Subcutaneous adipose tissue (tissue), 4 donors: ENCODE results near the gene CYP19A1. TPM values are rescaled to one million over a fixed set of nuclear protein-coding genes. Genes with fewer than 3 reads are reported as not detected.

Experiments
- CTCF ChIP-seq: fragments of 450-650 bp; IDR thresholded peaks from one replicate; pipeline ENCODE4 v1.5.1; 2016; ENCODE audit warnings: low read depth, mild to moderate bottlenecking, control low read depth, antibody characterized with exemption, moderate library complexity
- total RNA-seq, 4 donors: library from RNA; depleted of rRNA; stranded (reverse); fragments of >200 nt; gene quantifications; one replicate each; pipeline ENCODE4 v1.1.0, GENCODE V29; 2016

The CYP19A1 gene
- total RNA-seq, 4 donors from 2014 or later: 0.75 to 16.7 (median 8.3) TPM

- TF ChIP-seq CTCF: no peak
Observed at GRCh38 chr15:51307811-51308210, 30.6 kb downstream of the CYP19A1 start.

- no peak for TF ChIP-seq CTCF
Observed at GRCh38 chr15:51307325-51307724, 31.1 kb downstream of the CYP19A1 start.

- TF ChIP-seq CTCF: no peak
Observed at GRCh38 chr15:51303462-51303980, 34.9 kb downstream of the CYP19A1 start.

- TF ChIP-seq CTCF: no peak
Observed at GRCh38 chr15:51302480-51302879, 35.9 kb downstream of the CYP19A1 start.

GRCh38 chr15:51299187-51300015 is 39.0 kb downstream of the CYP19A1 start:
- no peak for TF ChIP-seq CTCF

GRCh38 chr15:51298620-51299019 is 39.8 kb downstream of the CYP19A1 start:
- no peak for TF ChIP-seq CTCF

GRCh38 chr15:51290720-51291119 is 47.7 kb downstream of the CYP19A1 start:
- TF ChIP-seq CTCF: no peak
